GM12872 (cell line): Measurements from ENCODE around the gene RNF224.

Experiments used
- CTCF ChIP-seq: IDR thresholded peaks from 3 replicates; pipeline ENCODE4 v1.5.1; 2011; ENCODE audit warnings: low read depth, mild to moderate bottlenecking, low read length, moderate library complexity; ENCODE audit not compliant: insufficient read depth

RNF224 gene

GRCh38 chr9:137217276-137218211 lies 9.8 kb upstream of the RNF224 start:
- TF ChIP-seq CTCF, result no peak

GRCh38 chr9:137218212-137218753 lies 9.0 kb upstream of the RNF224 start:
- no peak for TF ChIP-seq CTCF

- no peak for TF ChIP-seq CTCF
These were observed 8.5 kb upstream of the RNF224 start for GRCh38 chr9:137218754-137219271.

GRCh38 chr9:137219757-137220316 lies 7.5 kb upstream of the RNF224 start:
- TF ChIP-seq CTCF, result no peak

- TF ChIP-seq CTCF, result no peak
These were observed 6.8 kb upstream of the RNF224 start for GRCh38 chr9:137220317-137221094.

GRCh38 chr9:137221095-137221505 lies 6.2 kb upstream of the RNF224 start:
- no peak for TF ChIP-seq CTCF

GRCh38 chr9:137221506-137222111 lies 5.7 kb upstream of the RNF224 start:
- TF ChIP-seq CTCF, result no peak
